Prostate gland (tissue), 2 donors: ENCODE results near the gene PLA2G4E.
A peak's percentile ranks its signal among the peaks of the same experiment; 100 is the strongest.

Experiments
- POLR2A ChIP-seq: fragments of 450-650 bp; IDR thresholded peaks from one replicate; pipeline ENCODE4 v1.6.1; 2016; ENCODE audit warnings: antibody characterized with exemption, mild to moderate bottlenecking
- POLR2AphosphoS5 ChIP-seq: sonication (generic); formaldehyde crosslinking; IDR thresholded peaks from one replicate; pipeline ENCODE4 v1.6.1; 2017; ENCODE audit warnings: antibody characterized with exemption
- TF ChIP-seq, protein P1 (sequence below), 4 experiments: fragments of 200-600 bp in 2 of 4; fragments of 450-650 bp in 2 of 4; sonication (generic) in 2 of 4; IDR thresholded peaks; 1 replicate in 3 of 4; 2 replicates in 1 of 4; pipeline ENCODE4 v1.5.1; 2016 to 2019; ENCODE audit warnings: antibody characterized with exemption in 4 of 4, mild to moderate bottlenecking in 2 of 4, moderate library complexity in 2 of 4

DNA sequence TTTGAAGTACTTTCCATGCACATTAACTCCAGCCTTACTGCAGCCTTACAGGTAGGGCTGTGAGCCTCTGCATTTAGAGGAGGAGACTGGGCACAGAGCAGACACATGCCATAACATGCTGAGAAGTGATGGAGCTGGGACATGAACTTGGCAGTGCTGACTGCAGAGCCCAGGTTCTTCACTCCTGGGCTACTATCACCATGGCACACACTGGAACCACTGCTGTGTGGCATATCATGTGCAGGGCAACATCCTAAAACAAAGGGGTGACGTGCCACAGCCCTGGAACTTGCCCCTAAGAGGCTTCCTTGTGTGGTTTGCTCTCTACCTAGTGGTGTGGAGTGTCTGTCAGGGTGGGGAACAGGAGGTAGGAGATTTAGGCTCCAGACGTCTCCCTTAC is 73.9 kb downstream of the PLA2G4E start:
- TF ChIP-seq POLR2AphosphoS5 (peak; percentile 36), POLR2A (no peak)
- TF ChIP-seq, protein P1, sequence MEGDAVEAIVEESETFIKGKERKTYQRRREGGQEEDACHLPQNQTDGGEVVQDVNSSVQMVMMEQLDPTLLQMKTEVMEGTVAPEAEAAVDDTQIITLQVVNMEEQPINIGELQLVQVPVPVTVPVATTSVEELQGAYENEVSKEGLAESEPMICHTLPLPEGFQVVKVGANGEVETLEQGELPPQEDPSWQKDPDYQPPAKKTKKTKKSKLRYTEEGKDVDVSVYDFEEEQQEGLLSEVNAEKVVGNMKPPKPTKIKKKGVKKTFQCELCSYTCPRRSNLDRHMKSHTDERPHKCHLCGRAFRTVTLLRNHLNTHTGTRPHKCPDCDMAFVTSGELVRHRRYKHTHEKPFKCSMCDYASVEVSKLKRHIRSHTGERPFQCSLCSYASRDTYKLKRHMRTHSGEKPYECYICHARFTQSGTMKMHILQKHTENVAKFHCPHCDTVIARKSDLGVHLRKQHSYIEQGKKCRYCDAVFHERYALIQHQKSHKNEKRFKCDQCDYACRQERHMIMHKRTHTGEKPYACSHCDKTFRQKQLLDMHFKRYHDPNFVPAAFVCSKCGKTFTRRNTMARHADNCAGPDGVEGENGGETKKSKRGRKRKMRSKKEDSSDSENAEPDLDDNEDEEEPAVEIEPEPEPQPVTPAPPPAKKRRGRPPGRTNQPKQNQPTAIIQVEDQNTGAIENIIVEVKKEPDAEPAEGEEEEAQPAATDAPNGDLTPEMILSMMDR (IDR thresholded peaks at IDR 0.05): no peak
